AG10803 (cell line): ENCODE data around the gene CADM4.
"Not testable (repeated sequence)": the region's sequence is repeated elsewhere in the genome, so short reads cannot be mapped to it uniquely, and the experiment has no call there.

Source experiments
- DNase-seq: peaks from one replicate; pipeline ENCODE4 v3.0.0; 2010; ENCODE audit warnings: low read depth
- H3K4me3 ChIP-seq: 2 replicates; pipeline ENCODE4 v1.5.1; 2011; ENCODE audit warnings: mild to moderate bottlenecking, low read length, control low read depth
- TF ChIP-seq, protein P1 (sequence below): conservative IDR thresholded peaks from 2 replicates; pipeline ENCODE4 v1.5.1; 2011; ENCODE audit warnings: mild to moderate bottlenecking, low read length, control low read depth, inconsistent platforms

Gene CADM4

DNA sequence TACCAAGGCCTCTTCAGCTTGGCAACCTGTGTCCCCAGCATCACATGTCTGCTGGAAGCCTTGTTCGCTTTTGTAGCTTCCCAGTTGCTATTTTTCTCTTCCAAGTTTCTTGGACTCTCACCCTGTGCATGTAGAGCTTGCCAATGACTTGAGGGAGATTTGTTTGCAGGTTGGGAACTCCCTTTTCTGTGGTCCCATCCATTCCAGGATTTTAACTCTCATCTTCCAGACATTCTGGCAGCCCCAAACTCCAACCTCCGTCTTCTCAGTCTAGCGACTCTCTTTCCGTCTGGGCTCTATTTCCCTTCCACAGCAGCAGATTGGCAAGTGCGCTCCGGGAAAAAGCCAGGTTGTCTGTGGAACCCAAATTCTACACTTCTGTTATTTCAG is 21.3 kb upstream of the CADM4 start:
- no peak for DNase-seq
- no peak overlapping the region for H3K4me3 ChIP-seq
- TF ChIP-seq, protein P1, sequence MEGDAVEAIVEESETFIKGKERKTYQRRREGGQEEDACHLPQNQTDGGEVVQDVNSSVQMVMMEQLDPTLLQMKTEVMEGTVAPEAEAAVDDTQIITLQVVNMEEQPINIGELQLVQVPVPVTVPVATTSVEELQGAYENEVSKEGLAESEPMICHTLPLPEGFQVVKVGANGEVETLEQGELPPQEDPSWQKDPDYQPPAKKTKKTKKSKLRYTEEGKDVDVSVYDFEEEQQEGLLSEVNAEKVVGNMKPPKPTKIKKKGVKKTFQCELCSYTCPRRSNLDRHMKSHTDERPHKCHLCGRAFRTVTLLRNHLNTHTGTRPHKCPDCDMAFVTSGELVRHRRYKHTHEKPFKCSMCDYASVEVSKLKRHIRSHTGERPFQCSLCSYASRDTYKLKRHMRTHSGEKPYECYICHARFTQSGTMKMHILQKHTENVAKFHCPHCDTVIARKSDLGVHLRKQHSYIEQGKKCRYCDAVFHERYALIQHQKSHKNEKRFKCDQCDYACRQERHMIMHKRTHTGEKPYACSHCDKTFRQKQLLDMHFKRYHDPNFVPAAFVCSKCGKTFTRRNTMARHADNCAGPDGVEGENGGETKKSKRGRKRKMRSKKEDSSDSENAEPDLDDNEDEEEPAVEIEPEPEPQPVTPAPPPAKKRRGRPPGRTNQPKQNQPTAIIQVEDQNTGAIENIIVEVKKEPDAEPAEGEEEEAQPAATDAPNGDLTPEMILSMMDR, result no peak

DNA sequence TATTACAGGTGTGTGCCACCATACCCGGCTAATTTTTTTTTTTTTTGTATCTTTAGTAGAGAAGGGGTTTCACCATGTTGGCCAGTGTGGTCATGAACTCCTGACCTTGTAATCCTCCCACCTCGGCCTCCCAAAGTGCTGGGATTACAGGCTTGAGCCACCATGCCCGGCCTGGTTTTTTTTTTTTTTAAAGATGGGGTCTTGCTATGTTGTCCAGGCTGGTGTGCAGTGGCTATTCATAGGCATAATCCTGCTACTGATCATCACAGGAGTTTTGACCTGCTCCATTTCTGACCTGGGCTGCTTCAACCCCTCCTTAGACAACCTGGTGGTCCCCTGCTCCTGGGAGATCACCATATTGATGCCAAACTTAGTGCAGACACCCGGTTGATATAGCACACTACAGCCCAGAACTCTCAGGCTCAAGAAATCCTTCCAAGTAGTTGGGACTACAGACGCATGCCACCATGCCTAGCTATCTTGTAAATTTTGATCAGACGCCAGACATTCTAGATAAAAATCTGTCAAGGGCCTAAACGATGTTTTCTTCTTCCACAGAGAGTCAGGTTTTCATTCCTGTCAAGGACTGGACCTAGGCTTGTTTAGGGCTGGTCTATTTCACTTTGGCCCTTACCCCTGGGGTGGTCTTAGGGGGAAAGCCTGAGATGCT is 20.8 kb upstream of the CADM4 start:
- TF ChIP-seq, protein P1, result no peak
- no peak for DNase-seq

DNA sequence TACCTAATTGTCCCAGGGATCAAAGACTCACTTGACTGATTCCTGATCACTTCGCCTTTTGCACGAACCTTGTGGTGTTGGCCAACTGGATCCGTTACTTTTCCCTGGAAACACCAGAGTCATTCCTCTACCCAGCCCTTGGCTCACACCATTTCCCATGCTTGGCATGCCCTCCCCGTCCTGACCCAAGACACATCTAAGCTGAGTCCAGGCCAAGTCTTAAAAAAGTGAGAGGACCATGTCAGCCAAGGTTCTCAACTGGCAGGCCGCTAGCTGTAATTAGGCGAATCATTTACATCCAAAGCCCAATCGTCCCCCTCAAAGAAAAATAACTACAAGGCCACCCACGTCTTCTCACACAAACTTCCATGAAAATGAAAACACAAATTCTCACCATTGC is 18.8 kb upstream of the CADM4 start:
- no peak overlapping the region for H3K4me3 ChIP-seq
- TF ChIP-seq, protein P1, result no peak
- DNase-seq, result no peak

More for the DNA sequence above, 20.8 kb upstream of the CADM4 start:
- H3K4me3 ChIP-seq, result no peak overlapping the region

DNA sequence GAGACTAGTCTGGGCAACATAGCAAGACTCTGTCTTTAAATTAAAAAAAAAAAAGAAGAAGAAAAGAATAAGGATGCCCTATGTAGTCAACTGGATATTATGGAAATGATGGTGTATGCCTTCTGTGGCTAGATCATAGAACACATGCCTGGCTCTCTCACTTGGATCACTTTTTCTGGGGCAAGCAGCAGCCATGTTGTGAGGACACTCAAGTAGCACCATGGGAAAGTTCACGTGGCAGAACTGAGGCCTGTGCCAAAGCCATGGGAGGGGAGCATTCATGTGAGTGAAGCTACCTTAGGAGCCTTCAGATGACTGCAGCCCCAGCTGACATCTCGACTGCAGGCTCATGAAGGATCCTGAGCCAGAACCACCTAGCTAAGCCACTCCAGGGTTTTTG is 18.4 kb upstream of the CADM4 start:
- no peak overlapping the region for H3K4me3 ChIP-seq
- DNase-seq, result no peak
- TF ChIP-seq, protein P1, result no peak

DNA sequence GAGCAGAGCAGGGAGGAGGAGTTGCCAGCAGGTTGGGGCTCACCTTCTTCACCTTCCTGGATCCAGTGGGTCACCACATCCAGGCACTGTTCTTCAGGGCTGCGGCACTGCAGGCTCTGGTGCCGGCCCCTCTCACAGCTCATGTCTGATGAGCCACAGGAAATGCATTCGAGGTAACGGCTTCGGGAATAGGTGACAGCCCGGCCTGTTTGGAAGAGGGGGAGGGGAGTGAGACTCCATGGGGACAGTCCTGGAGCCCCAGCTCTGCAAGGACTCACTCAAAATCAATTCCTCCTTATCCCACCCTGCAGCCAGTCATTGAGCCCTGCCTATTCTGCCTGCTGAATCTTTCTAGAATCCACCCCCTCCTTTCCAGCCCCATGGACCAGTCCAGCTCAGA is 16.8 kb upstream of the CADM4 start:
- no peak for DNase-seq
- no peak overlapping the region for H3K4me3 ChIP-seq
- TF ChIP-seq, protein P1, result no peak

DNA sequence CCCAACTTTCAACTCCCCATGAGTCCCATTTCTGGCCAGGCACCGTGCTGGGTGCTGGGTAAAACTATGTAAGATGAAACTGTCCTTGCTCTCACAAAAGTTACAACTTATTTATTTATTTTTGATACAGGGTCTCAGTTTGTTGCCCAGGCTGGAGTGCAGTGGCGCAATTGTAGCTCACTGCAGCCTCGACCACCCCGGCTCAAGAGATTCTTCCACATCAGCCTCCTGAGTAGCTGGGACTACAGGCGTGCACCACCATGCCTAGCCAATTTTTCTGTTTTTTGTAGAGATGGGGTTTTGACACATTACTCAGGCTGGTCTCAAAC is 12.9 kb upstream of the CADM4 start:
- TF ChIP-seq, protein P1, result no peak
- no peak overlapping the region for H3K4me3 ChIP-seq

DNA sequence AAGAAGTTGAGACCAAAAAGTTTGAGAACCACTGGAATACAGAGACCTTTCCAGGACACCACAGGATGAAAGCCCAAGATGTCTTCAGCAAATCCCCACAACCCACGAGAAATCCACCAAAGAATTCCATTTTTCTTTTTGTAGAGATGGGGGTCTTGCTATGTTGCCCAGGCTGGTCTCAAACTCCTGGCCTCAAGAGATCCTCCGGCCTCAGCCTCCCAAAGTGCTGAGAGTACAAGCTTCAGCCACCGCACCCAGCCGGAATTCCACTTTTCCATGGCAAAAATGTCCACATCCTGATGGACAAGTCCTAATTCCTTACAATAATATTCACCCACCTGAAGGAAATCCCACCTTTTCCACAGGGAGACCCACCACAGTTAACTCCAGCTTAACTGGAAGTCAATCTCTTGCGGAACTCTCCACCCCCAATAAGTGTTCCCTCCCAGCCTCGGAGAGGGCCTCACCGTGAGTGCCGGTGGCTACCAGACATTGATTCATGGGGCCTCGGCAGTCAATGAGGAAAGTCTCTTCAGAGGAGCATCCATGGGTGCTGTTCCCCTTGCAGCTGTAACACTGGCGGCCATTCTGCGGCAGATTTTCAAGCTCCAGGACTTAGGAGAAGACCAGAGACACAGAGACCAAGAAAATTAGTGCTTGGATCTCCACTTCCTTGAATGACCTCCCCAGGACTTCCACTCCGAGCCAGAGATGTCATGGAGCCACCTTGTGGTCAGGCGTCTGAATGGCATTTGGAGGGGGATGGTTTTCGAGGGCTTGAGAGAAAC is 12.3 kb upstream of the CADM4 start:
- H3K4me3 ChIP-seq, result no peak overlapping the region
- TF ChIP-seq, protein P1, result peak; percentile 87
- DNase-seq, result peak; percentile 58

More for the DNA sequence above, 12.9 kb upstream of the CADM4 start:
- no peak for DNase-seq

DNA sequence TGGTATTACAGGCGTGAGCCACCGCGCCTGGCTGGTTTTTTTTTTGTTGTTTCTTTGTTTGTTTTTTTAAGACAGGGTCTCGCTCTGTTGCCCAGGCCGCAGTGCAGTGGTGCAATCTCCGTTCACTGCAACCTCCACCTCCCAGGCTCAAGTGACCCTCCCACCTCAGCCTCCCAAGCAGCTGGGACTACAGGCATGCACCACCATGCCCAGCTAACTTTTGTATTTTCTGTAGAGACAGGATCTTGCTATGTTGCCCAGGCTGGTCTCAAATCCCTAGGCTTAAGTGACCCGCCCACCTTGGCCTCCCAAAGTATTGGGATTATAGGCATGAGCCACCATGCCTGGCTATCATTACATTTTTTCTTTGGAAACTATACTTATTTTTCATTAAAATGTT is 10.6 kb upstream of the CADM4 start:
- not testable (repeated sequence) for H3K4me3 ChIP-seq, DNase-seq
